Osteoblast (primary cell): ENCODE results near the gene DIP2C. TPM values are rescaled to one million over a fixed set of nuclear protein-coding genes. Genes with fewer than 3 reads are reported as not detected.
A peak's percentile ranks its signal among the peaks of the same experiment; 100 is the strongest.
"Not testable (repeated sequence)": the region's sequence is repeated elsewhere in the genome, so short reads cannot be mapped to it uniquely, and the experiment has no call there.

ENCODE experiments used
- DNase-seq: peaks from one replicate; pipeline ENCODE4 v3.0.0; 2011; ENCODE audit warnings: low spot score, mixed read lengths; ENCODE audit not compliant: insufficient read length; ENCODE audit errors: missing footprints
- H2AFZ ChIP-seq: 2 replicates; pipeline ENCODE4 v1.6.0; 2011; ENCODE audit warnings: mild to moderate bottlenecking, low read length
- H3K27ac ChIP-seq: 2 replicates; pipeline ENCODE4 v1.5.1; 2011; ENCODE audit warnings: mild to moderate bottlenecking, low read depth, low read length, moderate library complexity
- H3K27me3 ChIP-seq: 2 replicates; pipeline ENCODE4 v1.6.0; 2012; ENCODE audit warnings: mild to moderate bottlenecking, control low read depth, inconsistent platforms, low read length, moderate library complexity; ENCODE audit not compliant: insufficient read depth
- H3K36me3 ChIP-seq: 2 replicates; pipeline ENCODE4 v1.5.1; 2011; ENCODE audit warnings: mild to moderate bottlenecking, low read length, control low read depth, moderate library complexity; ENCODE audit not compliant: insufficient read depth
- H3K4me1 ChIP-seq: 2 replicates; pipeline ENCODE4 v1.5.1; 2011; ENCODE audit warnings: mild to moderate bottlenecking, low read length, control low read depth, moderate library complexity; ENCODE audit not compliant: insufficient read depth
- H3K4me2 ChIP-seq: 2 replicates; pipeline ENCODE4 v1.6.0; 2011; ENCODE audit warnings: mild to moderate bottlenecking, low read length; ENCODE audit not compliant: insufficient read depth
- H3K4me3 ChIP-seq: fragments of 200-600 bp; sonication (generic); 3 replicates; pipeline ENCODE4 v1.5.1; 2012; ENCODE audit warnings: mild to moderate bottlenecking, low read length, inconsistent platforms; ENCODE audit not compliant: insufficient read depth
- H3K79me2 ChIP-seq: 2 replicates; pipeline ENCODE4 v1.6.0; 2012; ENCODE audit warnings: mild to moderate bottlenecking, low read length, control low read depth, inconsistent platforms; ENCODE audit not compliant: insufficient read depth
- H3K9me3 ChIP-seq: 2 replicates; pipeline ENCODE4 v1.5.1; 2011; ENCODE audit warnings: low read depth, low read length, control low read depth
- H4K20me1 ChIP-seq: 2 replicates; pipeline ENCODE4 v1.6.0; 2012; ENCODE audit warnings: mild to moderate bottlenecking, low read length, control low read depth; ENCODE audit not compliant: insufficient read depth
- total RNA-seq: library from RNA; depleted of rRNA; stranded (reverse); fragments of >200 nt; gene quantifications from 2 replicates; pipeline ENCODE4 v1.2.3, GENCODE V29; 2012
- TF ChIP-seq, protein P1 (sequence below): IDR thresholded peaks from 2 replicates; pipeline ENCODE4 v1.5.1; 2011; ENCODE audit warnings: mild to moderate bottlenecking, low read depth, low read length, moderate library complexity; ENCODE audit errors: extremely low read depth

The DIP2C gene
- total RNA-seq, 1 donor, result 36.9 TPM

DNA sequence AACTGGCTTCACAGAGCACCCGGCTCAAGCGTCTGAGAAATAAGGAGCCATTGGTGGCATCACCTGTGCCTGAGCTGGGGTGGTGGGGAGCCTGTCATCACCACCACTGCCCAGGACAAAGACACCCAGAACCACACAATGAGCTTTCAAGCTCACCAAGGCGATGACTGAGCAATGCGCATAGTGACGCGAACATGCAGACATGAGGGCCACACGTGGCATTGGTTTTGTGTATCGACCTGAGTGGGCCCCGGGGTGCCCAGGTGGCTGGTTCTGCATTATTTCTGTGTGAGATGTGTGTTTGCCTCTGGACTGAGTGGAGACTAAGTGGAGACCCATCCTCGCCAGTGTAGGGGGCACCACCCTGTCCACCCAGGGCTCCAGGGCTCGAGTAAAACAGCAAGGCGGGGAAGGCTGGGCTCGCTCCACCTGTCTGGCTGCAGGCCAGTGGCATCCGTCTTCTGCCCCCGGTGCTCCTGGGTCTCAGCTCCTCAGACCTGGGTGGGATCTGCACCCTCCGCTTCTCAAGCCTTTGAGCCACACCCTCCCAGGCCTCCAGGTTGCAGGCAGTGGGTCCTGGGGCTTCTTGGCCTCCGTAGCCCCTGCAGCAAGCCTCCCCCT lies 92.6 kb downstream of the DIP2C start:
- peaks cover 6% of the 10 kb centered on the region for H3K36me3 ChIP-seq
- TF ChIP-seq, protein P1, sequence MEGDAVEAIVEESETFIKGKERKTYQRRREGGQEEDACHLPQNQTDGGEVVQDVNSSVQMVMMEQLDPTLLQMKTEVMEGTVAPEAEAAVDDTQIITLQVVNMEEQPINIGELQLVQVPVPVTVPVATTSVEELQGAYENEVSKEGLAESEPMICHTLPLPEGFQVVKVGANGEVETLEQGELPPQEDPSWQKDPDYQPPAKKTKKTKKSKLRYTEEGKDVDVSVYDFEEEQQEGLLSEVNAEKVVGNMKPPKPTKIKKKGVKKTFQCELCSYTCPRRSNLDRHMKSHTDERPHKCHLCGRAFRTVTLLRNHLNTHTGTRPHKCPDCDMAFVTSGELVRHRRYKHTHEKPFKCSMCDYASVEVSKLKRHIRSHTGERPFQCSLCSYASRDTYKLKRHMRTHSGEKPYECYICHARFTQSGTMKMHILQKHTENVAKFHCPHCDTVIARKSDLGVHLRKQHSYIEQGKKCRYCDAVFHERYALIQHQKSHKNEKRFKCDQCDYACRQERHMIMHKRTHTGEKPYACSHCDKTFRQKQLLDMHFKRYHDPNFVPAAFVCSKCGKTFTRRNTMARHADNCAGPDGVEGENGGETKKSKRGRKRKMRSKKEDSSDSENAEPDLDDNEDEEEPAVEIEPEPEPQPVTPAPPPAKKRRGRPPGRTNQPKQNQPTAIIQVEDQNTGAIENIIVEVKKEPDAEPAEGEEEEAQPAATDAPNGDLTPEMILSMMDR, result no peak
- no peak overlapping the region for H3K4me3 ChIP-seq
- H3K4me2 ChIP-seq, result no peak overlapping the region
- DNase-seq, result peak; percentile 65
- peak overlapping the region; percentile 96 for H3K27ac ChIP-seq
- H3K9me3 ChIP-seq, result no peaks in the 10 kb centered on the region
- H2AFZ ChIP-seq, result no peak overlapping the region
- H3K4me1 ChIP-seq, result peaks cover 47% of the 10 kb centered on the region
- H3K79me2 ChIP-seq, result peaks cover 91% of the 10 kb centered on the region
- no peaks in the 10 kb centered on the region for H4K20me1 ChIP-seq
- H3K27me3 ChIP-seq, result no peaks in the 10 kb centered on the region

DNA sequence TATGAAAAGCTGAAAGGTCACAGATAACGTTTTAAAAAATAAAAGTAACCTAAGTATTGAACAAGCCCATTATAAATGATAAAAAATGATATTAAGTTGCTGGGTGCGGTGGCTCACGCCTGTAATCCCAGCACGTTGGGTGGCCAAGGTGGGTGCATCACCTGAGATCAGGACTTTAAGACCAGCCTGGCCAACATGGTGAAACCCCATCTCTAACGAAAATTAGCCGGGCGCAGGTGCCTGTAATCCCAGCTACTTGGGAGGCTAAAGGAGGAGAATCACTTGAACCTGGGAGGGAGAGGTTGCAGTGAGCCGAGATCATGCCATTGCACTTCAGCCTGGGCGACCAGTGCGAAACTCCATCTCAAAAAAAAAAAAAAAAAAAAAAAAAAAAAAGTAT lies 93.3 kb downstream of the DIP2C start:
- not testable (repeated sequence) for H3K27ac ChIP-seq, H3K27me3 ChIP-seq, H2AFZ ChIP-seq, H3K36me3 ChIP-seq, DNase-seq, H3K9me3 ChIP-seq, H3K4me3 ChIP-seq, H3K4me2 ChIP-seq, H4K20me1 ChIP-seq
- peaks cover 40% of the 10 kb centered on the region for H3K4me1 ChIP-seq
- peaks cover 92% of the 10 kb centered on the region for H3K79me2 ChIP-seq

DNA sequence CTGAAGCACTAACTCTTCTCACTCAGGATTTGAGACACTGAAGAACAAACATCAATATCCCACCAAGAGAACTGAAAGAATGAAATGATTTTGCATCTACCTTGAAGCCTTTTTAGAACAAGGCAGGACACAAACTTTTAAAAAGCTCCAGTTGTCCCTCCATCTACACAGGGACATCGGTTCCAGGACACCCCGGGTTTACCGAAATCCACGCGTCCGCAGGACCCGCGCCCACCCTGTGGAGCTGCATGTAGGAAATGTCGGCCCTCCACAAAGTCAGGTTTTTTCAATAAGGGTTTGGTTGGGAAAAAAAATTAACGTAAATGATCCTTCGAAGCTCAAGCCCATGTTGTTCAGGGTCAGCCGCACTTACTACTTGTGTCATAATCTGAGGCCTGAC lies 94.0 kb downstream of the DIP2C start:
- TF ChIP-seq, protein P1, result no peak
- no peak overlapping the region for H3K4me2 ChIP-seq
- H3K9me3 ChIP-seq, result no peaks in the 10 kb centered on the region
- H4K20me1 ChIP-seq, result no peaks in the 10 kb centered on the region
- no peak overlapping the region for H2AFZ ChIP-seq
- peaks cover 6% of the 10 kb centered on the region for H3K36me3 ChIP-seq
- no peaks in the 10 kb centered on the region for H3K27me3 ChIP-seq
- no peak overlapping the region for H3K27ac ChIP-seq
- H3K4me1 ChIP-seq, result peaks cover 33% of the 10 kb centered on the region
- peaks cover 95% of the 10 kb centered on the region for H3K79me2 ChIP-seq
- DNase-seq, result no peak
- no peak overlapping the region for H3K4me3 ChIP-seq

DNA sequence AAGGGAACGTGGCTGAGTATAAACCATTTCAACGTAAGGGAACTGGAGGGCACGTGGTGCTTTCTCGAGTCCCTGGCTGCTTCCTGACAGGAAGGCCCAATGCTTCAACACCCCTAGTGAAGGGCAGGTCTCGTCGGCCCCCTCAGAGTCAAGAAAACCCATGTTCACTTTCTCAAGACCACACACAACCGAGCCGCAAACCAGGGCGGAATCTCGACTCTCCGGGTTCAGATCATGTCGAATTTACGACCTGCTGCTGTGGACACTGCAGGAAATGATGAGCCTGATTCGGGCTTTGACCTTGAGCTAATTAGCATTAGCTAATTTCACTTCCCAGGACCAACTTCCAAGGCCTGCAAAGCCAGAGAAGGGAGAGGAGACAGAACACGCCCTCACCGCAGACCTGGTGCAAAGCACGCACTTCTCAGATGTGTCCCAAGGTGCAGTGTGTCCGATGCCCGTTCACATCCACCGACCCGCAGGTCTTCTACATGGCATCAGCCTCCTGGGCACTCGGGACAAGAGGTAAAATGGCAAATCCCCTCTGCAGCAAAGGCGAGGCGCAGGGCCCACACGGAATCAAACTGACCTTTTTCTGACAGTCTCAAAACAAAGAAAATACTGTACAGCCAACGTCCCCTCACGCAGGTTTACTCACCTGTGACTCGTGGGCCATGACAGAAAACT lies 94.7 kb downstream of the DIP2C start:
- peak; percentile 68 for DNase-seq
- Histone ChIP-seq H3K79me2 (peaks cover 95% of the 10 kb centered on the region), H2AFZ (no peak overlapping the region), H3K4me2 (no peak overlapping the region), H4K20me1 (peaks cover 5% of the 10 kb centered on the region), H3K4me1 (peaks cover 29% of the 10 kb centered on the region), H3K27me3 (no peaks in the 10 kb centered on the region), H3K27ac (peak overlapping the region; percentile 42), H3K9me3 (no peaks in the 10 kb centered on the region), H3K36me3 (peaks cover 6% of the 10 kb centered on the region), H3K4me3 (no peak overlapping the region)
- TF ChIP-seq, protein P1, result no peak
